Measurements from ENCODE around the gene PGLYRP4.

The PGLYRP4 gene

GRCh38 chr1:153372571-153372970 is 23.9 kb upstream of the PGLYRP4 start:
- Histone ChIP-seq H3K36me3 (ENCODE audit: insufficient read depth, low read length) (no peaks in the 10 kb centered on the region), H3K79me2 (ENCODE audit: insufficient read depth, low read length) (no peaks in the 10 kb centered on the region), H3F3A (ENCODE audit: insufficient read depth, low read length) (no peaks in the 10 kb centered on the region), H3K9ac (ENCODE audit: low read length) (no peak overlapping the region), H3K9me3 (ENCODE audit: low read length) (no peaks in the 10 kb centered on the region), H3K4me1 (ENCODE audit: insufficient read depth, low read length, severe bottlenecking) (no peaks in the 10 kb centered on the region), H3K9me2 (ENCODE audit: low read depth, low read length) (no peaks in the 10 kb centered on the region), H3K27ac (ENCODE audit: low read depth, low read length, poor library complexity, severe bottlenecking) (no peak overlapping the region), H3K4me2 (ENCODE audit: low read length) (no peak overlapping the region), H2AFZ (ENCODE audit: low read length) (no peak overlapping the region), H4K20me1 (ENCODE audit: insufficient read depth, low read length) (no peaks in the 10 kb centered on the region), H3K4me3 (ENCODE audit: low read depth, low read length, poor library complexity, severe bottlenecking) (no peak overlapping the region), H3K27me3 (ENCODE audit: insufficient read depth, low read length) (no peaks in the 10 kb centered on the region)
- TF ChIP-seq, protein P1, sequence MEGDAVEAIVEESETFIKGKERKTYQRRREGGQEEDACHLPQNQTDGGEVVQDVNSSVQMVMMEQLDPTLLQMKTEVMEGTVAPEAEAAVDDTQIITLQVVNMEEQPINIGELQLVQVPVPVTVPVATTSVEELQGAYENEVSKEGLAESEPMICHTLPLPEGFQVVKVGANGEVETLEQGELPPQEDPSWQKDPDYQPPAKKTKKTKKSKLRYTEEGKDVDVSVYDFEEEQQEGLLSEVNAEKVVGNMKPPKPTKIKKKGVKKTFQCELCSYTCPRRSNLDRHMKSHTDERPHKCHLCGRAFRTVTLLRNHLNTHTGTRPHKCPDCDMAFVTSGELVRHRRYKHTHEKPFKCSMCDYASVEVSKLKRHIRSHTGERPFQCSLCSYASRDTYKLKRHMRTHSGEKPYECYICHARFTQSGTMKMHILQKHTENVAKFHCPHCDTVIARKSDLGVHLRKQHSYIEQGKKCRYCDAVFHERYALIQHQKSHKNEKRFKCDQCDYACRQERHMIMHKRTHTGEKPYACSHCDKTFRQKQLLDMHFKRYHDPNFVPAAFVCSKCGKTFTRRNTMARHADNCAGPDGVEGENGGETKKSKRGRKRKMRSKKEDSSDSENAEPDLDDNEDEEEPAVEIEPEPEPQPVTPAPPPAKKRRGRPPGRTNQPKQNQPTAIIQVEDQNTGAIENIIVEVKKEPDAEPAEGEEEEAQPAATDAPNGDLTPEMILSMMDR (IDR thresholded peaks at IDR 0.05; ENCODE audit: low read length), result no peak
- TF ChIP-seq EZH2 (IDR thresholded peaks at IDR 0.05; ENCODE audit: borderline replicate concordance, low read length), result no peak

DNA sequence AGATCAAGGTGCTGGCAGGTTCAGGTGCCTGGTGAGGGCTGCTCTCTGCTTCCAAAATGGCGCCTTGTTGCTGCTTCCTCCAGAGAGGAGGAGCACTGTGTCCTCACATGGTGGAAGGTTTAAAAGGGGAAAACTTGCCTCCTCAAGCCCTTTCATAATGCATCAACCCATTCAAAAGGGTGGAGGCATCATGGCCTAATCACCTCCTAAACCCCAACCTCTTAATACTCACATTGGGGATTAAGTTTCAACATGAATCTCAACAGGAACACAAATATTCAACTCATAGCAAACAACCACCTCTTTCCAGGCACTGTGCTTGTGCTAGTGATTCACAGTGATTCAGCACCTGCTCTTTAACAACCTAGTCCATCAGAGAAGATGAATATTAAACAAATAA is 22.6 kb upstream of the PGLYRP4 start:
- Histone ChIP-seq H3K9me2 (ENCODE audit: low read depth, low read length) (no peaks in the 10 kb centered on the region), H3K27me3 (ENCODE audit: insufficient read depth, low read length) (no peaks in the 10 kb centered on the region), H3F3A (ENCODE audit: insufficient read depth, low read length) (no peaks in the 10 kb centered on the region), H3K4me2 (ENCODE audit: low read length) (no peak overlapping the region), H2AFZ (ENCODE audit: low read length) (no peak overlapping the region), H3K36me3 (ENCODE audit: insufficient read depth, low read length) (no peaks in the 10 kb centered on the region), H3K79me2 (ENCODE audit: insufficient read depth, low read length) (no peaks in the 10 kb centered on the region), H4K20me1 (ENCODE audit: insufficient read depth, low read length) (no peaks in the 10 kb centered on the region), H3K27ac (ENCODE audit: low read depth, low read length, poor library complexity, severe bottlenecking) (no peak overlapping the region), H3K4me3 (ENCODE audit: low read depth, low read length, poor library complexity, severe bottlenecking) (no peak overlapping the region), H3K9me3 (ENCODE audit: low read length) (no peaks in the 10 kb centered on the region), H3K9ac (ENCODE audit: low read length) (no peak overlapping the region), H3K4me1 (ENCODE audit: insufficient read depth, low read length, severe bottlenecking) (no peaks in the 10 kb centered on the region)
- TF ChIP-seq, protein P1 (IDR thresholded peaks at IDR 0.05; ENCODE audit: low read length), result no peak
- no peak for TF ChIP-seq EZH2 (IDR thresholded peaks at IDR 0.05; ENCODE audit: borderline replicate concordance, low read length)

- no peaks in the 10 kb centered on the region for H3K9me3 ChIP-seq (ENCODE audit: low read length)
- no peaks in the 10 kb centered on the region for H3F3A ChIP-seq (ENCODE audit: insufficient read depth, low read length)
- H3K36me3 ChIP-seq (ENCODE audit: insufficient read depth, low read length), result no peaks in the 10 kb centered on the region
- H2AFZ ChIP-seq (ENCODE audit: low read length), result no peak overlapping the region
- no peaks in the 10 kb centered on the region for H3K79me2 ChIP-seq (ENCODE audit: insufficient read depth, low read length)
- no peak overlapping the region for H3K27ac ChIP-seq (ENCODE audit: low read depth, low read length, poor library complexity, severe bottlenecking)
- H3K4me2 ChIP-seq (ENCODE audit: low read length), result no peak overlapping the region
- no peaks in the 10 kb centered on the region for H3K4me1 ChIP-seq (ENCODE audit: insufficient read depth, low read length, severe bottlenecking)
- H3K4me3 ChIP-seq (ENCODE audit: low read depth, low read length, poor library complexity, severe bottlenecking), result no peak overlapping the region
- H3K9me2 ChIP-seq (ENCODE audit: low read depth, low read length), result no peaks in the 10 kb centered on the region
- H3K9ac ChIP-seq (ENCODE audit: low read length), result no peak overlapping the region
- TF ChIP-seq, protein P1 (IDR thresholded peaks at IDR 0.05; ENCODE audit: low read length), result no peak
- no peak for TF ChIP-seq EZH2 (IDR thresholded peaks at IDR 0.05; ENCODE audit: borderline replicate concordance, low read length)
- no peaks in the 10 kb centered on the region for H4K20me1 ChIP-seq (ENCODE audit: insufficient read depth, low read length)
- H3K27me3 ChIP-seq (ENCODE audit: insufficient read depth, low read length), result no peaks in the 10 kb centered on the region
Observed at GRCh38 chr1:153370146-153370545, 21.5 kb upstream of the PGLYRP4 start.

Data from OCI-LY1 (cell line).